ENCODE results near the gene PLXNB3.

Gene PLXNB3

GRCh38 chrX:153766871-153767673 is 3.0 kb downstream of the PLXNB3 start:
- Histone ChIP-seq H3K9ac (ENCODE audit: low read length in 5 of 5) (no peak overlapping the region), H3K36me3 (ENCODE audit: control insufficient read depth in 5 of 5, insufficient read depth in 5 of 5, low read length in 5 of 5) (no peaks in the 10 kb centered on the region), H3K27ac (ENCODE audit: low read depth, low read length) (no peak overlapping the region), H3K27me3 (ENCODE audit: control insufficient read depth in 5 of 5, insufficient read depth in 4 of 5, low read length in 5 of 5) (peaks cover 0 to 25% (median 17%) of the 10 kb centered on the region in 5 donors), H3K4me3 (ENCODE audit: low read depth in 1 of 5, low read length in 5 of 5) (no peak overlapping the region), H3K9me3 (ENCODE audit: control insufficient read depth in 5 of 5, low read length in 5 of 5) (no peaks in the 10 kb centered on the region), H3K4me1 (ENCODE audit: control insufficient read depth in 5 of 5, insufficient read depth in 5 of 5, low read length in 5 of 5) (peaks cover 0 to 31% (median 26%) of the 10 kb centered on the region in 5 donors)

DNA sequence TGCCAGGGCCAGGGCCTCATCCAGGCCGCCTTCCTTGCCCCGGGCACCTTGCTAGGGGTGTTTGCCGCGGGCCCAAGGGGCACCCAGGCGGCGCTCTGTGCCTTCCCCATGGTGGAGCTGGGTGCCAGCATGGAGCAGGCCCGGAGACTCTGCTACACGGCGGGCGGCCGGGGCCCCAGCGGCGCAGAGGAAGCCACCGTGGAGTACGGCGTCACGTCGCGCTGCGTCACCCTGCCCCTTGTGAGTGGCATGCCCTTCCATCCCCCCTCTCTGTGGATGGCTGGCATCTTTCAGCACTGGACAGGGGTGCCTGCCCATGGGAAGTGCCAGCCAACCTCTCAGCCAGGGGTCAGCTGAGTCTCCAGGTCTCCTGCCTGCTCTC is 3.6 kb downstream of the PLXNB3 start:
- Histone ChIP-seq H3K9ac (ENCODE audit: low read length in 5 of 5) (no peak overlapping the region), H3K9me3 (ENCODE audit: control insufficient read depth in 5 of 5, low read length in 5 of 5) (no peaks in the 10 kb centered on the region), H3K4me3 (ENCODE audit: low read depth in 1 of 5, low read length in 5 of 5) (no peak overlapping the region), H3K36me3 (ENCODE audit: control insufficient read depth in 5 of 5, insufficient read depth in 5 of 5, low read length in 5 of 5) (no peaks in the 10 kb centered on the region), H3K27me3 (ENCODE audit: control insufficient read depth in 5 of 5, insufficient read depth in 4 of 5, low read length in 5 of 5) (peaks cover 0 to 30% (median 19%) of the 10 kb centered on the region in 5 donors), H3K27ac (ENCODE audit: low read depth, low read length) (no peak overlapping the region), H3K4me1 (ENCODE audit: control insufficient read depth in 5 of 5, insufficient read depth in 5 of 5, low read length in 5 of 5) (peaks cover 0 to 31% (median 26%) of the 10 kb centered on the region in 5 donors)

DNA sequence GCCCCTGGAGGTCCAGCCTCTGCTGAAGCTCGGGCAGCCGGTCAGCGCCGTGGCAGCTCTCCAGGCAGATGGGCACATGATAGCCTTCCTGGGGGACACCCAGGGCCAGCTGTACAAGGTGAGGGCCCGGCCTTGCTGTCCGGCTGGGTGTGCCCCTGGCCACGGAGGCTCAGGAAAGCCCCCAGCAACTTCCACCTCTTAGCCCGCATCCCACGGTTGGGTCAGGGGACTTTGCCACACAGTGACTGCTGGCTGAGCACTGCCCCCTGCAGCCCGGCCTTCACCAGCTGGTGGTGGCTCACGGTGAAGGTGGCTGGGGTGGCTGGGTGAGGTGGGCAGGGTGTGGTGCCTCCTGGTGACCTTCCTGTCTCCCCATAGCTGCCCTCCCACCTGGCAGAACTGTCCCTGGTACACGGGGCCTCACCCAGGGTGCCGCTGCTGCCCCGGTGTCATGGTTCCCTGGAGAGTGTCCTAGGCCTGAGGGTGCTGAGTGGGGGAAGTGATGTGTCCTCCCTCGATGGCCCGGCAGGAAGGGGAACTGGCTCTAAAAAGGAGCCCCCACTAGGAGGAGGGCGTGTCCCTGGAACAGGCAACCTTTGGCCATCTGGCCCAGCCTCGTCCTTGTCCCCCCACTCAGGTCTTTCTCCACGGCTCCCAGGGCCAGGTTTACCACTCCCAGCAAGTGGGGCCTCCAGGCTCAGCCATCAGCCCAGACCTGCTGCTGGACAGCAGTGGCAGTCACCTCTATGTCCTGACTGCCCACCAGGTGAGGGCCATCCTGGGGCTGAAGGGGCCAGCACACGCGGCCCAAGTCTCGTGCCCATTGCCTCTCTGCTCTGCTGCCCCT is 4.5 kb downstream of the PLXNB3 start:
- Histone ChIP-seq H3K27ac (ENCODE audit: low read depth, low read length) (no peak overlapping the region), H3K36me3 (ENCODE audit: control insufficient read depth in 5 of 5, insufficient read depth in 5 of 5, low read length in 5 of 5) (no peaks in the 10 kb centered on the region)

DNA sequence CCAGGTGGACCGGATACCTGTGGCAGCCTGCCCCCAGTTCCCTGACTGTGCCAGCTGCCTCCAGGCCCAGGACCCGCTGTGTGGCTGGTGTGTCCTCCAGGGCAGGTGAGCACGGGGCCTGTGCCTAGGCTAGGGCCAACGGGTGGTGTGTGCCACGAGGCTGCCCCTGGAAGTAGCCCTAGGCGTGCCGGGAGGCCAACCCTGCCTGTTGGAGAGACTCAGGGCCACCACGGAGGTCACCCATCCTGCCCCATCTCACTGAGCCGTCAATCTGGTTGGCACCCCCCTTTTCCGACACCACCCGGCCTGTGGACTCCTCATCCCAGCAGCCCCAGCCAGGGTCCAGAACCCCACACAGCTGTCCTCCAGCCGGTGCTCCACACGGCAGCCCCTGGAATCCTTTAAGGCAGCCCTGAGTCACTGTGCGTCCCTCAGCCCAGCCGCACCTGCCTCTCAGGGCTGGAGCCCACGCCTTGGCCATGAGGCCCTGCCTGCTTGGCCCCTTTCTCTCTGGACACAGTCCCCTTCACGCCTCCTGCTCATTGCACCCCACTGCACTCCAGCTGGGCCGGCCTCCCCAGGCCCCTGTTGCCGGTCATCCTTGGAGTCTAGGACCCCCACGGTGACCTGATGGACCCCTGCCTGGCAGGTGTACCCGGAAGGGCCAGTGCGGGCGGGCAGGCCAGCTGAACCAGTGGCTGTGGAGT is 5.3 kb downstream of the PLXNB3 start:
- Histone ChIP-seq H3K27ac (ENCODE audit: low read depth, low read length) (no peak overlapping the region), H3K36me3 (ENCODE audit: control insufficient read depth in 5 of 5, insufficient read depth in 5 of 5, low read length in 5 of 5) (peaks cover 0 to 5% (median 0%) of the 10 kb centered on the region in 5 donors), H3K9ac (ENCODE audit: low read length in 5 of 5) (no peak overlapping the region)

More for the DNA sequence above, 4.5 kb downstream of the PLXNB3 start:
- Histone ChIP-seq H3K4me3 (ENCODE audit: low read depth in 1 of 5, low read length in 5 of 5) (no peak overlapping the region), H3K4me1 (ENCODE audit: control insufficient read depth in 5 of 5, insufficient read depth in 5 of 5, low read length in 5 of 5) (peaks cover 0 to 31% (median 26%) of the 10 kb centered on the region in 5 donors), H3K9me3 (ENCODE audit: control insufficient read depth in 5 of 5, low read length in 5 of 5) (no peaks in the 10 kb centered on the region), H3K27me3 (ENCODE audit: control insufficient read depth in 5 of 5, insufficient read depth in 4 of 5, low read length in 5 of 5) (peaks cover 0 to 36% (median 19%) of the 10 kb centered on the region in 5 donors), H3K9ac (ENCODE audit: low read length in 5 of 5) (no peak overlapping the region)

GRCh38 chrX:153769865-153770600 is 6.0 kb downstream of the PLXNB3 start:
- Histone ChIP-seq H3K4me3 (ENCODE audit: low read depth in 1 of 5, low read length in 5 of 5) (no peak overlapping the region), H3K4me1 (ENCODE audit: control insufficient read depth in 5 of 5, insufficient read depth in 5 of 5, low read length in 5 of 5) (peaks cover 0 to 20% (median 16%) of the 10 kb centered on the region in 5 donors), H3K36me3 (ENCODE audit: control insufficient read depth in 5 of 5, insufficient read depth in 5 of 5, low read length in 5 of 5) (peaks cover 0 to 5% (median 0%) of the 10 kb centered on the region in 5 donors), H3K27me3 (ENCODE audit: control insufficient read depth in 5 of 5, insufficient read depth in 4 of 5, low read length in 5 of 5) (peaks cover 0 to 35% (median 15%) of the 10 kb centered on the region in 5 donors), H3K9me3 (ENCODE audit: control insufficient read depth in 5 of 5, low read length in 5 of 5) (no peaks in the 10 kb centered on the region), H3K9ac (ENCODE audit: low read length in 5 of 5) (no peak overlapping the region), H3K27ac (ENCODE audit: low read depth, low read length) (no peak overlapping the region)

More for the DNA sequence above, 5.3 kb downstream of the PLXNB3 start:
- Histone ChIP-seq H3K9me3 (ENCODE audit: control insufficient read depth in 5 of 5, low read length in 5 of 5) (no peaks in the 10 kb centered on the region), H3K27me3 (ENCODE audit: control insufficient read depth in 5 of 5, insufficient read depth in 4 of 5, low read length in 5 of 5) (peaks cover 0 to 35% (median 21%) of the 10 kb centered on the region in 5 donors), H3K4me3 (ENCODE audit: low read depth in 1 of 5, low read length in 5 of 5) (no peak overlapping the region), H3K4me1 (ENCODE audit: control insufficient read depth in 5 of 5, insufficient read depth in 5 of 5, low read length in 5 of 5) (peaks cover 0 to 28% (median 23%) of the 10 kb centered on the region in 5 donors)

DNA sequence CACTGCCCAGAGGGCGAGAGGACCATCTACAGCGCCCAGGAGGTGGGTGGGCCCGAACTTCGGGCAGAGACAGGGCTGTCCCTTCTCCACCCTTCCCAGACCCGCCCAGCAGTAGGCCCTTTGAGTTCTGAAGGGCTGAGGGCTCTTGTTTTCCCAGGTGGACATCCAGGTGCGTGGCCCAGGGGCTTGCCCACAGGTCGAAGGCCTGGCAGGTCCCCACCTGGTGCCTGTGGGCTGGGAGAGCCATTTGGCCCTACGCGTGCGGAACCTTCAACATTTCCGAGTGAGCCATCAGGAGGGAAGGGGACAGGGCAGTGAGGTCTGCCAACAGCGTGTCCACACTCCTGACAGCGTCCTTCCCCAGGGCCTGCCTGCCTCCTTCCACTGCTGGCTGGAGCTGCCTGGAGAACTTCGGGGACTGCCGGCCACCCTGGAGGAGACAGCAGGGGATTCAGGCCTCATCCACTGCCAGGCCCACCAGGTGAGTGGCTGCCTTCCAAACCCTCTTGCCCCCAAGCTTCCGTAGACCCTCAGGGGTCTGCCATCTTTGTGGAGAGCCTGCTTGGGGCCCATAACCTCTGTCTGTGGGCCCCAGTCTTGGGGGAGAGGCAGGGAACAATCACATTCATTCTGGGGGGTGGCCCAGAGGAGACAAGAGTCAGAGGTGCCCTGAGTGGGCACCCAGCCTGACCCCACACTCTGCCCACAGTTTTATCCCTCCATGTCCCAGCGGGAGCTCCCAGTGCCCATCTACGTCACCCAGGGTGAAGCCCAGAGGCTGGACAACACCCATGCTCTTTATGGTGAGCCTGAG is 6.8 kb downstream of the PLXNB3 start:
- Histone ChIP-seq H3K9me3 (ENCODE audit: control insufficient read depth in 5 of 5, low read length in 5 of 5) (no peaks in the 10 kb centered on the region), H3K36me3 (ENCODE audit: control insufficient read depth in 5 of 5, insufficient read depth in 5 of 5, low read length in 5 of 5) (peaks cover 0 to 6% (median 0%) of the 10 kb centered on the region in 5 donors), H3K9ac (ENCODE audit: low read length in 5 of 5) (no peak overlapping the region), H3K4me3 (ENCODE audit: low read depth in 1 of 5, low read length in 5 of 5) (no peak overlapping the region), H3K27ac (ENCODE audit: low read depth, low read length) (no peak overlapping the region), H3K27me3 (ENCODE audit: control insufficient read depth in 5 of 5, insufficient read depth in 4 of 5, low read length in 5 of 5) (peaks cover 0 to 35% (median 15%) of the 10 kb centered on the region in 5 donors), H3K4me1 (ENCODE audit: control insufficient read depth in 5 of 5, insufficient read depth in 5 of 5, low read length in 5 of 5) (peaks cover 0 to 13% (median 8%) of the 10 kb centered on the region in 5 donors)

GRCh38 chrX:153771415-153772315 is 7.6 kb downstream of the PLXNB3 start:
- no peak overlapping the region for H3K4me3 ChIP-seq (ENCODE audit: low read depth in 1 of 5, low read length in 5 of 5)
- H3K27me3 ChIP-seq (ENCODE audit: control insufficient read depth in 5 of 5, insufficient read depth in 4 of 5, low read length in 5 of 5): peaks cover 0 to 35% (median 10%) of the 10 kb centered on the region in 5 donors
- H3K9ac ChIP-seq (ENCODE audit: low read length in 5 of 5): no peak overlapping the region
- H3K4me1 ChIP-seq (ENCODE audit: control insufficient read depth in 5 of 5, insufficient read depth in 5 of 5, low read length in 5 of 5): peaks cover 0 to 4% (median 0%) of the 10 kb centered on the region in 5 donors
- peaks cover 0 to 6% (median 0%) of the 10 kb centered on the region in 5 donors for H3K36me3 ChIP-seq (ENCODE audit: control insufficient read depth in 5 of 5, insufficient read depth in 5 of 5, low read length in 5 of 5)
- no peak overlapping the region for H3K27ac ChIP-seq (ENCODE audit: low read depth, low read length)
- no peaks in the 10 kb centered on the region for H3K9me3 ChIP-seq (ENCODE audit: control insufficient read depth in 5 of 5, low read length in 5 of 5)
